HCT116 (cell line): ENCODE measurements around the gene ZNF497. TPM values are rescaled to one million over a fixed set of nuclear protein-coding genes. Genes with fewer than 3 reads are reported as not detected.

Experiments used
- ATAC-seq: fragments of 200-7000 bp; cut with Tn5 transposase; 2 replicates; pipeline ENCODE4 v1.9.1; 2020; ENCODE audit warnings: mild to moderate bottlenecking, moderate library complexity
- BruUV-seq: library from RNA; stranded (reverse); fragments of 400-500 nt; replicated peaks from 2 replicates; lab custom pipeline; 2021; lab: Mats Ljungman, UMichigan
- CTCF ChIA-PET: fragments of 300-600 bp; sonication (Branson Sonifier 250); formaldehyde crosslinking; loops from one replicate; lab custom pipeline; 2021; ENCODE audit warnings: antibody characterized with exemption; lab: Charles Lee
- POLR2A ChIA-PET: fragments of 300-600, 350-600 bp; sonication (Branson Sonifier 250); formaldehyde crosslinking; loops from one replicate; lab custom pipeline; 2021; ENCODE audit warnings: antibody characterized with exemption; lab: Charles Lee
- RAD21 ChIA-PET, 2 experiments: fragments of 300-600 bp; sonication (Branson Sonifier 250); formaldehyde crosslinking; loops; one replicate each; lab custom pipeline; 2023; ENCODE audit warnings: low total read pairs in 2 of 2; ENCODE audit not compliant: uncharacterized antibody in 2 of 2, unreplicated experiment in 2 of 2, low non-redundant PET in 1 of 2; lab: Charles Lee
- DNase-seq: peaks from one replicate; pipeline ENCODE4 v3.0.0-alpha.2; 2010; ENCODE audit warnings: low read depth, low spot score
- H2AFZ ChIP-seq: fragments of 200-600 bp; shearing (Covaris generic), sonication (generic); 2 replicates; pipeline ENCODE4 v1.6.1; 2017; ENCODE audit warnings: low read depth, mixed run types, mixed read lengths, antibody characterized with exemption, low read length; ENCODE audit not compliant: poor library complexity, severe bottlenecking
- H3K27ac ChIP-seq: 2 replicates; pipeline ENCODE4 v1.5.1; 2012; ENCODE audit warnings: low read depth, low read length
- H3K27me3 ChIP-seq: fragments of 200-600 bp; sonication (generic); 2 replicates; pipeline ENCODE4 v1.6.1; 2016; ENCODE audit warnings: mixed run types, low read length, mixed read lengths; ENCODE audit not compliant: insufficient read depth
- H3K36me3 ChIP-seq, 2 experiments: fragments of 200-500 bp in 1 of 2; fragments of 200-600 bp in 1 of 2; sonication (Bioruptor generic) in 1 of 2; sonication (generic) in 1 of 2; 2 replicates each; pipeline versions ENCODE4 v1.5.1 to v1.6.1; 2014 to 2016; ENCODE audit warnings: low read length in 2 of 2, inconsistent platforms in 1 of 2, mixed read lengths in 1 of 2, mixed run types in 1 of 2; ENCODE audit not compliant: insufficient read depth in 2 of 2, control insufficient read depth in 1 of 2
- H3K4me1 ChIP-seq, 2 experiments: fragments of 200-600 bp in 1 of 2; sonication (generic) in 1 of 2; 2 replicates each; pipeline versions ENCODE4 v1.5.1 to v1.6.1; 2012 to 2017; ENCODE audit warnings: low read length in 2 of 2, inconsistent platforms in 1 of 2, mild to moderate bottlenecking in 1 of 2, mixed read lengths in 1 of 2, mixed run types in 1 of 2, moderate library complexity in 1 of 2; ENCODE audit not compliant: insufficient read depth in 2 of 2, control insufficient read depth in 1 of 2
- H3K4me2 ChIP-seq: fragments of 200-600 bp; sonication (generic); 2 replicates; pipeline ENCODE4 v1.6.1; 2017; ENCODE audit warnings: mixed run types, low read length, mixed read lengths
- H3K4me3 ChIP-seq, 2 experiments: fragments of 200-600 bp in 1 of 2; sonication (generic) in 1 of 2; replicated peaks in 1 of 2; 2 replicates each; pipeline ENCODE4 v1.5.1; 2011 to 2016; ENCODE audit warnings: low read length in 2 of 2, control low read depth in 1 of 2, low read depth in 1 of 2, mild to moderate bottlenecking in 1 of 2, mixed read lengths in 1 of 2, mixed run types in 1 of 2
- H3K79me2 ChIP-seq: fragments of 200-600 bp; sonication (generic); 2 replicates; pipeline ENCODE4 v1.6.1; 2017; ENCODE audit warnings: mild to moderate bottlenecking, mixed run types, low read length, moderate library complexity, mixed read lengths; ENCODE audit not compliant: insufficient read depth
- H3K9ac ChIP-seq: fragments of 200-600 bp; sonication (generic); 2 replicates; pipeline ENCODE4 v1.6.1; 2016; ENCODE audit warnings: low read length, mixed read lengths
- H3K9me2 ChIP-seq: fragments of 200-600 bp; sonication (generic), shearing (Covaris generic); 2 replicates; pipeline ENCODE4 v1.6.1; 2017; ENCODE audit warnings: mixed run types, mild to moderate bottlenecking, moderate library complexity; ENCODE audit not compliant: insufficient read depth
- H3K9me3 ChIP-seq, 2 experiments: fragments of 200-500 bp in 1 of 2; fragments of 200-600 bp in 1 of 2; sonication (Bioruptor generic) in 1 of 2; sonication (generic) in 1 of 2; 2 replicates each; pipeline ENCODE4 v1.6.1; 2014 to 2017; ENCODE audit warnings: low read length in 2 of 2, mixed read lengths in 2 of 2, inconsistent platforms in 1 of 2, low read depth in 1 of 2, mild to moderate bottlenecking in 1 of 2, mixed run types in 1 of 2, moderate library complexity in 1 of 2; ENCODE audit not compliant: control insufficient read depth in 1 of 2, insufficient read depth in 1 of 2
- H4K20me1 ChIP-seq: fragments of 200-600 bp; sonication (generic), shearing (Covaris generic); 2 replicates; pipeline ENCODE4 v1.6.1; 2017; ENCODE audit warnings: mixed run types, mild to moderate bottlenecking, moderate library complexity; ENCODE audit not compliant: insufficient read depth
- ATF3 ChIP-seq: IDR thresholded peaks from 2 replicates; pipeline ENCODE4 v1.6.1; 2012
- EGR1 ChIP-seq: IDR thresholded peaks from 2 replicates; pipeline ENCODE4 v1.6.1; 2012; ENCODE audit warnings: low read depth
- EZH2 ChIP-seq: fragments of 200-600 bp; sonication (generic); IDR thresholded peaks from 2 replicates; pipeline ENCODE4 v1.6.1; 2017; ENCODE audit warnings: antibody characterized with exemption, mixed run types
- EZH2phosphoT487 ChIP-seq: fragments of 200-600 bp; IDR thresholded peaks from 2 replicates; pipeline ENCODE4 v1.6.1; 2018; ENCODE audit warnings: antibody characterized with exemption, borderline replicate concordance
- FOSL1 ChIP-seq: IDR thresholded peaks from 2 replicates; pipeline ENCODE4 v1.6.1; 2012; ENCODE audit warnings: low read depth
- JUND ChIP-seq: IDR thresholded peaks from 2 replicates; pipeline ENCODE4 v1.6.1; 2012
- REST ChIP-seq: IDR thresholded peaks from 2 replicates; pipeline ENCODE4 v1.6.1; 2012; ENCODE audit warnings: low read depth
- SP1 ChIP-seq: IDR thresholded peaks from 2 replicates; pipeline ENCODE4 v1.6.1; 2012; ENCODE audit warnings: low read depth
- SRF ChIP-seq: IDR thresholded peaks from 2 replicates; pipeline ENCODE4 v1.6.1; 2012; ENCODE audit warnings: low read depth
- TCF7L2 ChIP-seq: IDR thresholded peaks from 2 replicates; pipeline ENCODE4 v1.7.0; 2011; ENCODE audit warnings: borderline replicate concordance, inconsistent platforms; ENCODE audit not compliant: insufficient read depth, insufficient read length; ENCODE audit errors: extremely low read depth
- YY1 ChIP-seq: IDR thresholded peaks from 2 replicates; pipeline ENCODE4 v1.6.1; 2011; ENCODE audit warnings: low read length, low read depth, moderate library complexity, mild to moderate bottlenecking; ENCODE audit not compliant: insufficient replicate concordance; ENCODE audit errors: extremely low read depth
- ZFX ChIP-seq: fragments of 450-650 bp; IDR thresholded peaks from 2 replicates; pipeline ENCODE4 v1.6.1; 2017
- intact Hi-C: fragments of 100-400 bp; cut with micrococcal nuclease; formaldehyde crosslinking; loops from 2 replicates; pipeline ENCODE4 v1.10.0; 2022
- total RNA-seq: library from RNA; stranded (reverse); gene quantifications from one replicate; pipeline ENCODE4 v1.2.1, GENCODE V29; 2021; ENCODE audit not compliant: unreplicated experiment
- TF ChIP-seq, protein P1 (sequence below): IDR thresholded peaks from 2 replicates; pipeline ENCODE4 v1.6.1; 2012

ZNF497 gene
- total RNA-seq, 1 experiment from 2014 or later = 5.1 TPM

GRCh38 chr19:58350001-58350861 is 12.3 kb downstream of the ZNF497 start:
- ATAC-seq = no peak
- Histone ChIP-seq H3K9me3 (no peaks in the 10 kb centered on the region), H3K27ac (no peak overlapping the region), H3K4me2 (no peak overlapping the region), H2AFZ (no peak overlapping the region), H3K36me3 (no peaks in the 10 kb centered on the region), H3K9me2 (no peaks in the 10 kb centered on the region), H3K27me3 (no peaks in the 10 kb centered on the region), H3K9ac (no peak overlapping the region), H4K20me1 (no peaks in the 10 kb centered on the region), H3K79me2 (no peaks in the 10 kb centered on the region), H3K4me3 (no peak overlapping the region), H3K4me1 (no peaks in the 10 kb centered on the region)
- RAD21 ChIA-PET = interaction anchor here in 1 of 2 experiments (0.6 kb wide), 1 partner anchor 26 kb away, joined by 3 read pairs; no protein-coding TSS in a partner anchor
- no TSS peak for BruUV-seq
- intact Hi-C loops = no loop called here
- CTCF ChIA-PET = no interaction called here
- POLR2A ChIA-PET = no interaction called here
- TF ChIP-seq YY1 (no peak), ATF3 (no peak), EZH2 (no peak), EGR1 (no peak), FOSL1 (no peak), EZH2phosphoT487 (no peak), JUND (no peak), SRF (no peak), SP1 (no peak), ZFX (no peak), TCF7L2 (no peak), REST (no peak)
- TF ChIP-seq, protein P1, sequence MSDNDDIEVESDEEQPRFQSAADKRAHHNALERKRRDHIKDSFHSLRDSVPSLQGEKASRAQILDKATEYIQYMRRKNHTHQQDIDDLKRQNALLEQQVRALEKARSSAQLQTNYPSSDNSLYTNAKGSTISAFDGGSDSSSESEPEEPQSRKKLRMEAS = no peak
- DNase-seq = no peak
